Keratinocyte (primary cell): ENCODE data around the gene PYGM. TPM values are rescaled to one million over a fixed set of nuclear protein-coding genes. Genes with fewer than 3 reads are reported as not detected.

Source experiments
- DNase-seq: peaks from one replicate; pipeline ENCODE4 v3.0.0-alpha.2; 2011; ENCODE audit warnings: low read depth, missing footprints, low spot score
- FAIRE-seq: peaks from 2 replicates; lab custom pipeline; 2011; peaks lifted over from hg19 to GRCh38; lab: Jason Lieb, UNC
- H2AFZ ChIP-seq: 2 replicates; pipeline ENCODE4 v1.6.0; 2012; ENCODE audit warnings: low read length, control low read depth, inconsistent platforms; ENCODE audit not compliant: control insufficient read depth
- H3K27ac ChIP-seq: 2 replicates; pipeline ENCODE4 v1.5.1; 2011; ENCODE audit warnings: low read length; ENCODE audit not compliant: control insufficient read depth, insufficient read depth
- H3K27me3 ChIP-seq: 3 replicates; pipeline ENCODE4 v1.6.0; 2011; ENCODE audit warnings: low read length; ENCODE audit not compliant: control insufficient read depth, insufficient read depth; ENCODE audit errors: extremely low read depth
- H3K36me3 ChIP-seq, 2 experiments: 2 replicates in 1 of 2; 3 replicates in 1 of 2; pipeline ENCODE4 v1.5.1; 2011; ENCODE audit warnings: low read length in 2 of 2, mild to moderate bottlenecking in 1 of 2; ENCODE audit not compliant: control insufficient read depth in 2 of 2, insufficient read depth in 2 of 2; ENCODE audit errors: extremely low read depth in 1 of 2
- H3K4me1 ChIP-seq: 3 replicates; pipeline ENCODE4 v1.5.1; 2011; ENCODE audit warnings: low read length; ENCODE audit not compliant: control insufficient read depth, insufficient read depth; ENCODE audit errors: extremely low read depth
- H3K4me2 ChIP-seq: 3 replicates; pipeline ENCODE4 v1.6.0; 2011; ENCODE audit warnings: low read depth, low read length; ENCODE audit not compliant: control insufficient read depth, insufficient read depth; ENCODE audit errors: extremely low read depth
- H3K4me3 ChIP-seq, 3 experiments: fragments of 200-600 bp in 1 of 3; sonication (generic) in 1 of 3; 2 replicates in 2 of 3; 3 replicates in 1 of 3; pipeline ENCODE4 v1.5.1; 2011 to 2016; ENCODE audit warnings: low read length in 3 of 3, mild to moderate bottlenecking in 3 of 3, control low read depth in 2 of 3, inconsistent platforms in 1 of 3, low read depth in 1 of 3, mixed read lengths in 1 of 3, mixed run types in 1 of 3, moderate library complexity in 1 of 3; ENCODE audit not compliant: control insufficient read depth in 2 of 3, insufficient read depth in 2 of 3; ENCODE audit errors: extremely low read depth in 1 of 3
- H3K79me2 ChIP-seq: 2 replicates; pipeline ENCODE4 v1.6.0; 2012; ENCODE audit warnings: low read length; ENCODE audit not compliant: control insufficient read depth, insufficient read depth
- H3K9ac ChIP-seq: 3 replicates; pipeline ENCODE4 v1.6.0; 2011; ENCODE audit warnings: low read length; ENCODE audit not compliant: control insufficient read depth, insufficient read depth; ENCODE audit errors: extremely low read depth
- H3K9me1 ChIP-seq: 3 replicates; pipeline ENCODE4 v1.6.0; 2011; ENCODE audit warnings: low read length; ENCODE audit not compliant: control insufficient read depth, insufficient read depth; ENCODE audit errors: extremely low read depth
- H3K9me3 ChIP-seq: 2 replicates; pipeline ENCODE4 v1.5.1; 2012; ENCODE audit warnings: low read depth, low read length; ENCODE audit not compliant: control insufficient read depth
- H4K20me1 ChIP-seq: 3 replicates; pipeline ENCODE4 v1.6.0; 2011; ENCODE audit warnings: low read length; ENCODE audit not compliant: control insufficient read depth, insufficient read depth; ENCODE audit errors: extremely low read depth
- CTCF ChIP-seq, 3 experiments: IDR thresholded peaks in 1 of 3; conservative IDR thresholded peaks in 1 of 3; optimal IDR thresholded peaks in 1 of 3; 2 replicates in 2 of 3; 3 replicates in 1 of 3; pipeline versions ENCODE3 to v1.5.1; 2011; ENCODE audit warnings: low read length in 3 of 3, mild to moderate bottlenecking in 3 of 3, moderate library complexity in 2 of 3, control low read depth in 1 of 3, inconsistent platforms in 1 of 3; ENCODE audit not compliant: insufficient read depth in 2 of 3; ENCODE audit errors: extremely low read depth in 1 of 3
- EZH2 ChIP-seq: IDR thresholded peaks from one replicate; pipeline ENCODE4 v1.6.1; 2012; ENCODE audit warnings: inconsistent platforms, mild to moderate bottlenecking, low read length, moderate library complexity
- dilution Hi-C: fragments of 300-500 bp; cut with MboI; formaldehyde crosslinking; loops from one replicate; pipeline ENCODE4 v1.7.0; 2020; ENCODE audit warnings: low sequenced_read_pairs; ENCODE audit not compliant: extremely low pct_ligation_motif_present
- polyA plus RNA-seq, 5 experiments: library from polyadenylated mRNA; depleted of rRNA in 3 of 5; stranded (reverse) in 3 of 5; stranded (forward) in 1 of 5; unstranded in 1 of 5; fragments of >200 nt; gene quantifications; 1 replicate in 1 of 5; 2 replicates in 3 of 5; 3 replicates in 1 of 5; pipeline versions ENCODE4 v1.2.1 to v1.2.3, GENCODE V29; 2011 to 2012; ENCODE audit warnings: missing spikeins in 2 of 5, low read depth in 1 of 5, low replicate concordance in 1 of 5

PYGM gene
- polyA plus RNA-seq, 1 donor (not counting 4 experiments of a cell fraction or from before 2014, with no cell fraction given), result 0.05 TPM

GRCh38 chr11:64753380-64754123 lies 6.2 kb downstream of the PYGM start:
- dilution Hi-C loops, result no loop called here
- Histone ChIP-seq H3K4me1 (peaks cover under 1% of the 10 kb centered on the region), H3K79me2 (no peaks in the 10 kb centered on the region), H3K9ac (no peak overlapping the region), H3K27me3 (no peaks in the 10 kb centered on the region), H3K9me3 (no peaks in the 10 kb centered on the region), H3K36me3 (no peaks in the 10 kb centered on the region), H2AFZ (no peak overlapping the region), H3K27ac (no peak overlapping the region), H4K20me1 (no peaks in the 10 kb centered on the region), H3K4me3 (no peak overlapping the region), H3K4me2 (no peak overlapping the region), H3K9me1 (no peaks in the 10 kb centered on the region)
- TF ChIP-seq EZH2 (no peak), CTCF (optimal IDR thresholded peaks at IDR 0.05 in 1 of 3, IDR thresholded peaks at IDR 0.05 in 1 of 3, conservative IDR thresholded peaks at IDR 0.05 in 1 of 3; ENCODE audit: extremely low read depth in 1 of 3, insufficient read depth in 2 of 3, low read length in 3 of 3) (no peak)
- DNase-seq (no peak), FAIRE-seq (no peak)

GRCh38 chr11:64753019-64753379 lies 6.8 kb downstream of the PYGM start:
- Histone ChIP-seq H3K4me1 (peaks cover 6% of the 10 kb centered on the region), H3K9me3 (no peaks in the 10 kb centered on the region), H3K36me3 (no peaks in the 10 kb centered on the region), H3K4me3 (no peak overlapping the region), H3K9ac (no peak overlapping the region), H3K4me2 (no peak overlapping the region), H3K27ac (no peak overlapping the region), H3K27me3 (no peaks in the 10 kb centered on the region), H2AFZ (no peak overlapping the region), H3K9me1 (no peaks in the 10 kb centered on the region), H4K20me1 (no peaks in the 10 kb centered on the region), H3K79me2 (no peaks in the 10 kb centered on the region)
- no peak for FAIRE-seq
- DNase-seq, result no peak
- dilution Hi-C loops, result no loop called here
- TF ChIP-seq CTCF (optimal IDR thresholded peaks at IDR 0.05 in 1 of 3, IDR thresholded peaks at IDR 0.05 in 1 of 3, conservative IDR thresholded peaks at IDR 0.05 in 1 of 3; ENCODE audit: extremely low read depth in 1 of 3, insufficient read depth in 2 of 3, low read length in 3 of 3) (no peak), EZH2 (no peak)
